Hematopoietic multipotent progenitor cell treated with erythropoietin and hydrocortisone succinate and interleukin-3 and kit ligand, for 8 days (in vitro differentiated cells): ENCODE results near the gene DUOXA2.
"Not testable (repeated sequence)": the region's sequence is repeated elsewhere in the genome, so short reads cannot be mapped to it uniquely, and the experiment has no call there.

Source experiments
- DNase-seq: peaks from one replicate; pipeline ENCODE4 v3.0.0-alpha.2; 2015

Gene DUOXA2

DNA sequence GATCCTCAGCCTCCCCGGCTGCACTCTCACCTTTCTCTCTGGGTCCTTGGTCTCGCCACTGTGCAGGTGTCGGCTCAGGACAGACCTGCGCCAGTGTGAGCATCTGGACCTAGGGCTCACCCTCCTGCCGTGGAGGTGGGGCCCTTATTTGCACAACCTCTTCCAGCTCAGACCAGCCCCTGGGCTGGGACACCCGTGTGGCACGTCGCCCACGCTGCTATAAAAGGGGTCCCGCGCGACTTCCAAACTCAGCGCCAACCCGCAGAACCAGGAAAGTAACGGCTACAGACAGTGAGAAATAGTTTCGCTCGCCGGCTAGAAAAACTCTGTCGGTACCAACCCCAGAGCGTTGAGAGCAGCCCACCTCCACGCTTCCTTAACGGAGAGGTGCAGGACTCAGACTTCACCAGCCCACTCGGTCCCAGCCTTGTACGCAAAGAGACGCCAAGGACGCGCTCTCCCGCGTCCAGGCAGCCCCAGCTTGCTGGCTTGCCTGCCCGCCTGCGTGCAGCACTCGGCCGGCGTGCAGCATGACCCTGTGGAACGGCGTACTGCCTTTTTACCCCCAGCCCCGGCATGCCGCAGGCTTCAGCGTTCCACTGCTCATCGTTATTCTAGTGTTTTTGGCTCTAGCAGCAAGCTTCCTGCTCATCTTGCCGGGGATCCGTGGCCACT lies at the start of gene DUOXA2, which contains the start of gene DUOX2:
DUOXA2 (plus strand) TSS at position 251 of the 675 bp plus-strand sequence; CDS start at position 531, 280 bp downstream.
DUOX2 (minus strand) TSS at position 97 of the 675 bp plus-strand sequence. CDS start 761 bp downstream, outside the sequence.
- no peak for DNase-seq

DNA sequence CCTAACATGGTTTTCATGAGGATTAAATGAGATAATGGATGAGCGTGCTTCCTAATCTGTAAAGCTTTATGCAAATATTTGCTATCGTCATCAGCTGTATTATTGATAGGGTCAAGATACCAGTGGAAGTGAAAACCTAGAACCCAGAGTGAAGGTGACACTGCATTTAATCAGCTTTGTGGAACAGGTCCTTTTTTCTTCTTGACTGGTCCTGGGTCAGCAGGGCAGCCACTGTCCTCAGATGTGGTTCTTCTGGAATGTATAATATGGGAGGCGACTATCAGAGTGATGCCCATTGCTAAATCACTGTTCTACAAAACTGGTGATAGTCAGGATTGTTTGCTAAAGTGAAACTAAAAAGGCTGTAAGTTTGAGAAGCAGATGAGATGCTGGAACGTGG lies 49.7 kb upstream of the DUOXA2 start:
- no peak for DNase-seq

DNA sequence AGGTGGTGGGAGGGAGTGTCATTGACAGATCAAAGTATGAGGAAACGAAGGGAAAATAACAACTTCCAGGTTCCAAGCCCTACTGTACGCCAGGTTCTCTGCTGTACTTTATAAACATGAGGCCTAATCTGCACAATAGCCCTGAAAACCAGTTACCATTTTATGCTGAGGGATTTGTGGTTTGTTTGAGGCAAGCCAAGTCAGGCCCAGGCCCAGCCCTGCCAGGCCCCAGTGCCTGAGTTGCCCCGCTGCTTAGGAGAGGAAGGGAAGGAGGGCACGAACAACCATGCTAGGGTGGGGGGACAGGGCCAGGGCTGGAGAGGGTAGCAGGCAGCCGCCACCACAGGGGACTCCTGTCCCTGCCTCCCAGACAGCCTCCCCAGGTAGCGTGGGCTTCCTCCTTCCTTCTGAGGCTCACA lies 44.2 kb upstream of the DUOXA2 start:
- DNase-seq: not testable (repeated sequence)

DNA sequence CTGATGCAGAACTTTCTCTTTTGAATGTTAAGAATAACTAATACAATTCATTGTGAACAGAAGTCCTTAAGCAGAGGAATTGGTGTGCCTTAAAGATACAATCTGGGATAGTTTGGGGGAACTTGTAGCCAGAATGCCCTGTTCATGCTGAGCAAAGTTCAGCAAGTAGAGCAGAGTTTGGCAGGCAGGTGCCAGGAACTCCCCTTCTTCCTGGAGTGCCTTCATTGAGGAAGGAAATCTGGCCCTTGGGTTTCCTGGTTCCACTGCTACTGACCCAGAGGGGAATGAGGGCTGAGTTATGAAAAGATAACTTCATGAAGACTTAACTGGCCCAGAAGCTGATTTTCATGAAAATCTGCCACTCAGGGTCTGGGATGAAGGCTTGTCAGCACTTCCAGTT lies 40.5 kb upstream of the DUOXA2 start:
- not testable (repeated sequence) for DNase-seq

DNA sequence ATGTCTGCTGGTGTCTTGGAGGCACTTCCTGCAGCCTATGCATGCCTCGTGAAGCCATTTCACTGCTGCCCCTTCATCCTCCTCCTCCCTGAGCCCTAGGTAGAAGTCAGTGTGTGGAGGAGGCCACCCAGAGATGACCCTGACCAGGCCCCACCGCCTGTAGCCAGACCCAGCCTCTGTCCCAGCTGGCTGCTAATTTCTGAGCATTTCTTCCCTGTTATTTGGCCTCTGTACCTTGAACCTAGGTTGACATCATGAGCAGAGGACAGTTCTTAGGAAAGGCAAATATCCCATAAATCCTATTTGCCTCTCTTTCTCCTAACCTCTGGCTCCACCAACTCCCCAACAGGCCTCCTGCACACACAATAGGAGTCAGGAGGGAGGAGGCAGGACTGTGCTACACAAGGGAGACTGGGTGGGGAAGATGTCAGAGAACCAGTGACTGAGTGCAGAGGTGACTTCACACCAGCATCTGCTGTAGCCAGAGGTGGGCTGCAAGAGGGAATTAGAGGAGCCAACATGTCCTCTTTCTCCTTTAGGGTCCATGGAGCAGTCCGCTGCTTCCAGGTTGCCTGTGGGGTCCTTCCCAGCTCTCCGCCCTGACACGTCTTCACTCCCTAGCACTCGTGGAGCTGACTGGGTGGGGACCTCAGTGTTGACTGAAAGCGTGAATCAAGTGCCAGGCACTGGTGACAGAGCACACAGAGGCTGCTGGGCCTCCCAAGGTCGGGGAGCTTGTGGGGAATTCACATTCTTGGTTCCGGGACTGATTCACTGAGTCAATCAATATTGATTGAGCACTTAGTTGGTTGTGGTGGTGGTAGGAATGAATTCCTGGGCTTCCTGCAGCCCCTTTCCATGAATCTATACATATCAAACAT lies 38.4 kb upstream of the DUOXA2 start:
- DNase-seq: not testable (repeated sequence)

DNA sequence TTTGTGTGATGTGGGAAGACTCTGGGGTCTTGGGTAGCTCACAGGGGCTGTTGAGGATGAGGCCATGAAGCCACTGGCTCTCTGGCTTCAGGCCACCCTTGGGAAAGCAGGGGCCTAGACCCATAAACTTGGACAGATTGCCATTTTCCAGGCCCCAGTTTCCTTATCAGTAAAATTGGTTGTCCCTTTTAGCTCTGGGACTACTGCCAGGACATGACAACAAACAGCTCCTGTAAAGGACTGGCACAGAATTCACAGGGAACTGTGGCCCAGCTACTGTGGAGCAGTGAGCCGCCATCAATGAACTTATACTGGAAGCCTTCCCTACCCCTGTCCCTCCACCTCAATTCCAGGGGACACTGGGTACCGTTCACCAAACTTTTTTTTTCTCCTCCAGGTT lies 36.7 kb upstream of the DUOXA2 start:
- DNase-seq: peak; percentile 19

DNA sequence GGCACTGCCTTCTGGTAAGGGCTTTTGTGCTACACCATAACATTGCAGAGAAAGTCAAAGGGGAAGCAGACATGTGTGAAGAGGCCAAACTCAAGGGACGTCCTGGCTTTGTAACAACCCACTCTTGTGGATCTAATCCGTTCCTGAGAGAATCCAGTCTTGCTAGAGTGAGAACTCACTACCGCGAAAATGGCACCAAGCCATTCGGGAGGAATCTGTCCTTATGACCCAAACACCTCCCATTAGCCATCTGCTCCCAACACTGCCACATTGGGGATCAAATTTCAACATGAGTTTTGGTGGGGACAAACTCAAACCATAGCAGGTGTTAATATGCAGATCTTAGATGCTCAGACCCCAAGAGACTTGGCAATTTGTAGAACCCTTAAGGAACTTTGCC lies 34.9 kb upstream of the DUOXA2 start:
- not testable (repeated sequence) for DNase-seq

DNA sequence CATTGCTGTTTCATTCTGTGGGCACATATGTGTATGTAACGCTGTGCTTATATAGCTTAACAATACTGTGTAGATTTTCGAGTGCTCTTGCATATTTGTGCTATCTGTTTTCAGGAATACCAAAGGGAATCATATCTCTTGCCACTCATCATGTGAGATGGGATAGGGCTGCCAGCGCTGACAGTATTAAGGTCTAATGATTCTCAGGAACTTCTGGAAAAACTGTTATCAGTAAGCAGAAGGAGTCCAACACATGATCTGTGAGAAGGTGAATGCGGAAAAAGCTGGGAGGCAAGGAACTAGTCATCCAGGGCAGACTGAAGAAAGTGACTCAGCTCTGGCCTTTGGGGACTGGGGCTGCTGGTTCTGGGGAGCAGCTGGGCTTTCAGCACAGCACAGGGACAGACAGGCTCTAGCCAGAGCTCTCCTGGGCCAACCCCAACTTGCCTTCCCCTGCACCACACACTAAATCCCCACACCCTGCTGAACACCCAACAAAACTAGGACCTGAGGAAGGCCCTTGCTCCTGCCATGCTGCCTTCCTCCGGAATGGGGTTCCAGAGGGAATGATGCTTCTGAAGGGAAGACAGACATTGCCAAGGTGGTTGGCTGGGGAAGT lies 34.4 kb upstream of the DUOXA2 start:
- DNase-seq: not testable (repeated sequence)

DNA sequence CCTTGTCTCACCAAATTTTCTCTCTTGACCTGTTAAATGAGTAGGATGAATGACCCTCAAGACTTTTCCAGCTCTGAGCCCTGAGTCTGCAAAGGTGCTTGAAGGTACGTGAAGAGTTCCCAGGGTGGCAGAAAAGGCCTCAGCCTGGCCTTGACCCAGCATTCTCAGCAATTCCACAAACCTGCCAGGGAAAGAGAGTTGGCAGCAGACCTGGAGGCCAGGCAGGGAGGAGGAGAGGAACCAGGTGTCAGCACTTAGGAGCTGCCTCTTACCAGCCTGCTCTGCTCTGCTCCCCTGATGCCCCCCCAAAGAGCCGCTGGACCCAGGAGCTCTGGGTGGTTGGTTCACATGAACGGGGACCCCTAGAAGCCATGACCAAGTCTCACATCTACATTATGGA lies 33.5 kb upstream of the DUOXA2 start:
- DNase-seq: not testable (repeated sequence)

DNA sequence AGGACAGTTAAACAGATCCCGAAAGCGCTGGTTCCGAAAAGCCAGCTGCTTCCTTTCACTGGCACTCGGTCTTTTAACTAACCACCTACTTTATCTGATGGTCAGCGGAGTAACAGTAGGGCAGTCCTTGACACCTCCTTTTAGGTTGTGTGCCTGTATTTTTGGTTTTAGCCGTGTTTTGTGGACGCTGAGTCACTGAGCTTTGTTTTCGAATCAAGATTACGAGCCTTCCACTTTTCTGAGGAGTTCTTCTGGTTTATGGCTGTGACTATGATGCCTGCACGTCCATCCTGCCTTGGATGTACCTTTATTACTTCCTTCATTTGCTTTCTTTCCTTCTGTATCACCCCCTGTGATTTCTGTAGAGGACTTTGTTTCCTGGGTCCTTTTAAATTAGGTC lies 31.7 kb upstream of the DUOXA2 start:
- DNase-seq: not testable (repeated sequence)

DNA sequence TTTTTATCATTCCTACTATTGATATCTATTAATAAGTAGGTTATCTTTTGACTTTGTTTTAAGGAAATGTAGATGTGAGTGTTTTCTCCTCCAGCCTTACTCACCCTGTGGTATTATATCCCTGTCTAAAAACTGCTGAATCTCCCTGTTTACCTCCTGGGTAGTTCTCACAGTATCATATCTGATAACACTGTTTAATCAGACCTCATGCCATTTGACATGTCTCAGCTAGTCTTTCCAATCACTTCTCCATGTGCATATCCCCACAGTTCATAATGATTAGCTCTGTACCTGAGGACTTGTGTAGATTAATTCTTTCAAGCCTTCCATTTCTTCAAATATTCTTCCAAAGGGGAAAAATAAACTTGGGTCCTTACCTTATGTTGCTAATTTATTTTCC lies 30.9 kb upstream of the DUOXA2 start:
- DNase-seq: no peak

DNA sequence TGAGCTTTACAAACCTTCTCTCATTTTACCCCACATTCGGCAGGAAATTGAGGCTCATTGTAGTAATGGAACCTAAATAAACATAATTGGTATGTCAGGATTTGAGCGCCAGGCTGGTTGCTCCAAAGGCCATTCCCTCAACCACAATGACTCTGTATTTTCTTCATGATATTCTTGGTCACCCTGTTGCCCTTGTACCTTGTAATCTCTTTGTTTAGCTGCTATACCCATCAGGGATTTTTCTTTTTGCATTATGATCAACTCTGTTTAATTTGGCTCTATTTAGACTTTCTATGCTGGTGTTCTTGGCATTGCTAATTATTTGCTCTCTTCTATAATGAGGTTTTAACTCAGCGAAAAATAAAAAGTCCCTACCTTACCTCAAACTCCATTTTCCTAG lies 30.0 kb upstream of the DUOXA2 start:
- no peak for DNase-seq

DNA sequence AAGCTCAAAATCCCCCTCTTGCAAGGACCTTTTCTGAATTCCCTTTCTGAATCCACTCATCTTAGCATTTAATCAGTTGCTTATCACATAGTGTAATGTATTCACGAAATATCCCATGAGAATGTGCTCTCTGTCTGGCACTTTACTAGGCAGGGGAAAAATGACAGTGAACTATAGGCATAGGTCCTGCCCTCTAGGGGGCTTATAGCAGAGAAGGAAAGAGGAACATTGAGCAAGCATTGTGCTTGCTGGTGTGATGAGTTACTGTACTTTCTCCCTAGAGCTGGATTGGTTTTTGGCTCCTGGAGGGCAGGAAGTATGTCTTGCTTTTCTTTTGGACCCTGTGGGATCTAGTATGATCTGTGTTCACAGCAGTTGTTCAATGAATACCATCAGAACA lies 26.6 kb upstream of the DUOXA2 start:
- peak; percentile 6 for DNase-seq

DNA sequence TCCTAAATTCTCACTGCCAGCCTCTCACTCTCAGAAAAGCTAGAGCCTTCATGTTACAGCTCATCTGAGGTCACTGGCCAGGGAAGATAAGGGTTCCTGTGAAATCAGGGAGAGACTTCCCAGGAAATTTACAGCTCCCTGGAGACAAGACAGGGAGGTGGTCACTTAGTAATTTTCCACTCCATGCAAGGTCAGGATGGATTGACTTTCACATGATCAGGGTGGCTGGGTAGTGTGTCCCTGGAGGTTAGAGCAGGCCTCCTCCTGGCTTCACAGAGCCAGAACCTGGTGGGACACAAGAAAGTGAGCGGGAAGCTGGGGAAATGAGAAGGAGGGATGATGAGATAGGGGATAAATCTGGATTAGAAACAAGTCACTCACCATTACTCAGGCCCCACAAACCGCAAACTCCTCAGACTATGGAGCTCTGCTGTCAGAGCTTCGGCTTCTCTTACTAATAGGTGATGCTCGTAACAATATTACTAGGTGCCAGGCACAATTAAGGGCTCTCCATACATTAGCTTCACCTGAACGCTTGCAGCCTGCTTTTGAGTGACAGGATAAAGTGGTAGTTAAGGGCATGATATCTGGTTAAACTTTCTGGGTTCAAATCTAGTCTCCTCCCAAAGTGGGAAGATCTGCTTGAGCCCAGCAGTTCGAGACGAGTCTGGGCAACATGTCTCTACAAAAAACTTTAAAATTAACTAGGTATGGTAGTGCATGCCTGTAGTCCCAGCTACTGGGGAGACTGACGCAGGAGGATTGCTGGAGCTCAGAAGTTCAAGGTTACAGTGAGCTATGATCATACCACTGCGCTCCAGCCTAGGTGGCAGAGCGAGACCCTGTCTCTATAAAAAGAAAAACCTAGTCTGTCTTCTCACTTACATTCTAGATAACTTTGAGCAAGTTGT lies 25.1 kb upstream of the DUOXA2 start:
- no peak for DNase-seq

DNA sequence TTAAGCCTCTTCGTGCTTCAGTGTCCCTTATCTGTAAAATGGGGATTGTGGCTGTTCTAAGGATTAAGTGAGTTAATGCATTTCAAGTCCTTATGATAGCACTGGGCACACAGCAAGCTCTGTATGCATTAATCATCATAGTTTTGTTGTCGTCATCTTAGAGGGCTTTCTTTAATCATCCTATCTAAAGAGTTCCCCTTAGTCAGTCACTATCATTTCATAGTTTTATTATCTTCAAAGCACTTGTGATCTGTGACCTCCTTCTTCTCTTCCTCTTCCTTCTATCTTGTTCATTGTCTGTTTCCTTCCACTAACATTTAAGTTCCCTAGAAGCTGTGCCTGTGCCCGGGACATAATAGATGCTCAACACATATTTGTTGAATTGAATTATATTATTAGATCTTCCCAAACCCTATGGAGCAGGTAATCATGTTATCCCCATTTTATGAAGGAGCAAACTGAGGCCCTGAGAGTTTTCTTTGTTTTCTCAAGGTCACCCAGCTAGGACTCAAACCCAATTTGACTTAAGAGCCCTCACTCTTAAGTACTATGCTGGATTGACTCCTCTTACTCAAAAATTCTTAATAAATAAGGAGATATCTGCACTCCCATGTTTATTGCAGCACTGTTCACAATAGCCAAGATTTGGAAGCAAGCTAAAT lies 24.3 kb upstream of the DUOXA2 start:
- DNase-seq: peak; percentile 16

DNA sequence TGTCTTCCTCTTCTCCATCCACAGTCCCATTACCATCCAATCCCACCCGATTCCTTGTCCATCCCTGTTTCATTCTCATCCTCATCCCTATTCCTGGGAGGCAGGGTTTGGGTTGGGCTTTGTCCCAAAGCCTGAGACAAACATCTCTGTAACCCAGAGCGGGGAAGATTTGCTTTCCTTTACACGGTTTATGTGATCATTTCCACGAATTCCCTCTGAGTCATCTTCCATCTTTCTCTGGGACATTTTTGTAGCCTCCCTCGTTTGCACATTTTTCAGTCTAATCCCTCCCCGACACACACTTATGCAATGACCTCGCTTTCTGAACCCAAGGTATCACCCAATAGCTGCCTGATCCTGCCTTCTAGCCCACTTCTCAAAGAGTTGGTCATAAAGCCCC lies 23.0 kb upstream of the DUOXA2 start:
- no peak for DNase-seq

DNA sequence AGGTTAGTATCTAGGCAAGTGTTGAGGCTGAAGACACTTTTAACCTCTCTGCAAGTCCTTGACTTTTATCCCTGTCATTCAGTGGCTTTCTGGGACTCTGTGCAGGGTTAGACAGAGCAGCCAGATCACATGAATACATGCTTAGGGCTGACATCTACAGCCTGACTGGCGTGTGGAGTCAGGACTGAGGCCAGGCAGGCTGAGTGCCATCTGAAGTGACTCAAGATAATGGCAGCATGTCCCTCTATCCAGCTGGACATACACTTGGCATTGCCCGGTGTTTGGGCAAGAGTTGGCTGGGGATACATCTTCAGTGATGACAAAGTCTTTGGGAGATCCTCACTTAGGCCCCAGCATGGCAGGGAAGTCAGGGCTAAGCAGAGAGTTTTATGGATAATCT lies 22.6 kb upstream of the DUOXA2 start:
- no peak for DNase-seq

DNA sequence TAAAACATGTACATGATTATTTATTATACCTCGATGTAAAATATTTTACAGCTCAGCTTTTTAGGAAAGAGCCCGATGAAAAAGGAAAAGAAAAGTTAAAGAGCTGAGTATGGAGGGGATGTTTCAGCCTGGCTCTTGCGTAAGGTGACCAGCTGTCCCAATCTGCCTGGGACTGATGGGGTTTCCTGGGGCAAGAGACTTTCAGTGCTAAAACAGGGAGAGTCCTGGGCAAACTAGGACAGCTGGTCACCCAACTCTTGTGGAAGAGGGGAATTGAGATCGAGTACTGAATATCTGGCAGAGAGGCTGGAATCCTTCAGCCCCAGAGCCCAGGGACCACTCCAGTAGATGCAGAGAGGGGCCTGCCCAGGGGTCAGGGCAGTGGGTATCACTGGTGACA lies 21.1 kb upstream of the DUOXA2 start:
- DNase-seq: no peak

DNA sequence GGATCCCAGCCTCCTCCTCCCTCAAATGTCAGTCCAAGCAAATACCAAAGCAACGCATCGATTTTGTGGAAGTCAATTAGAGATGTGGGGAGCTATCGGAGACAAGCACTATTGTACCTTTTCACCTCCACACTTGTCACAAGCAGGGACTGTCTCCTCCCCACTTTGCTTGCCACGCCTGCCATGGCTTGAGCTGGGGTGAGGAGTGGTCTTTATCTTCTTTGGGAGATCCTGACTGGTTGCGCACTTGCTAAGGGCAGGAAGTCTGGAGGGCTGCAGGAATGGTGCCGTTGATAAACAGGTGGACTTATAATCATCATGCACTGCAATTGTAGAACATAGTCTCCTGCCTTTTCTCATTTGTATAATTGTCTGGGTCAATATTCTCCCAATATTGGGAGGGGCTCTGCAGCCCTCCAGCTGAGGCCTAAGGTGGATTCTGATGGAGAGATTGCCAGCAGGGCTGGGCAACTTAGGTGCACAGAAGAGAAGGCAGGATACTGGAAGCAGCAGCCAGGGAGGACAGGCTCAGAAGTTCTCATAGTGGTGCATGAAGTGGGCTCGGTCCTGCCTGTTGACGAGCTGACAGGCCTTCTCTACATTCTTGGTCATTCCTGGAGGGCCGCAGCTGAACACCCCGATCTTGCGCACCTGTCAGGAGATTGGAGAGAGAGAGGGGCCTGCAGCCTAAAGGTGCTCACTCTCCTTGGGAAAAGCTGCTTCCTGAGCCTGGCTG lies 20.3 kb upstream of the DUOXA2 start:
- no peak for DNase-seq

DNA sequence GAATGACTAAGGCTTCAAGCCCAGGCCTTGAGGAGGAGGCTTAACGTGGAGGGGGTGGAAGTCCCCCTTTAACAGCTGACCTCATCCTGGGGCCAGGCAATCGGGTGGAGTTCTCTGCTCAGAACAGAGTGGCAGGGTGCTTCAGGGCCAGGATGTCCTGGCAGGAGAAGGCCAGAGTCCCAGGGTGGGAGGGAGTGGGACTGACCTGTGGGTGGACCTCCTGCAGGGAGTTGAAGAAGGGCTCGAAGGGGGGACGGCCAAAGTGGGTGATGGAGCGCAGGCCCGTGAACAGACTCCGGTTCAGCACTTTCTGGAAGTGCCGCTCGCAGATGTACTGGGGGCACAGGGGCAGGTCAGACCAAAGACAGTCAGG lies 19.8 kb upstream of the DUOXA2 start:
- DNase-seq: no peak

DNA sequence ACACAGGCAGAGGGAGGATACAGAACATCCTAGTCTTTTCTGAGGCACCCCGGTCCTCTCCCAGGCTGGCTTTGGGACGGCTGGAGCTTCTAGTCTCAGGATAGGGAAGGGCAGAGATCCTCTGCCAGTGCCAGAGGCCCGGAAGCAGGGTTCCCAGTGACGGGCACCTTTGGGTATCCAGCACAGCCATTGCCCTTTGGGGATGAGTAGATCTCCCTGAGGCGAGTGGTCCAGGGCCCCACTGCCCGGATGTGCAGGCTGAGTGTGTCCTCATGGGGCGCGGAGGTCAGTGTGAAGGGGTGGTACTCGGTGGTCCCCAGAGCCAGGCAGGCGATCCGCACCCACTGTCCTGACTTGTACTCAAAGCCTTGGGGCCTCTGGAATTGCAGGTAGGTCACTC lies 18.5 kb upstream of the DUOXA2 start:
- DNase-seq: no peak
